Activated naive CD4-positive, alpha-beta T cell treated with anti-CD3 and anti-CD28 coated beads, Interleukin-2, amount 50 U/mL, for 24 hours (primary cell): Measurements from ENCODE around the gene ADAMTS1.

Experiments
- H3K27ac Mint-ChIP-seq: one replicate; pipeline ENCODE4 v1.8.0; 2021; ENCODE audit warnings: mild to moderate bottlenecking, mixed read lengths
- H3K27me3 Mint-ChIP-seq: one replicate; pipeline ENCODE4 v1.8.0; 2021; ENCODE audit warnings: mixed read lengths
- H3K36me3 Mint-ChIP-seq: one replicate; pipeline ENCODE4 v1.8.0; 2021; ENCODE audit warnings: mixed read lengths
- H3K4me1 Mint-ChIP-seq: one replicate; pipeline ENCODE4 v1.8.0; 2021; ENCODE audit warnings: mixed read lengths
- H3K4me3 Mint-ChIP-seq: one replicate; pipeline ENCODE4 v1.8.0; 2021; ENCODE audit warnings: mild to moderate bottlenecking, mixed read lengths
- H3K9me3 Mint-ChIP-seq: one replicate; pipeline ENCODE4 v1.8.0; 2021; ENCODE audit warnings: mixed read lengths

ADAMTS1 gene

GRCh38 chr21:26810676-26811415 is 34.4 kb downstream of the ADAMTS1 start:
- no peaks in the 10 kb centered on the region for H3K4me1 Mint-ChIP-seq
- H3K4me3 Mint-ChIP-seq: no peak overlapping the region
- H3K27me3 Mint-ChIP-seq: peaks cover 5% of the 10 kb centered on the region
- peaks cover 3% of the 10 kb centered on the region for H3K9me3 Mint-ChIP-seq
- H3K27ac Mint-ChIP-seq: no peak overlapping the region
- no peaks in the 10 kb centered on the region for H3K36me3 Mint-ChIP-seq

- H3K4me3 Mint-ChIP-seq: no peak overlapping the region
- H3K4me1 Mint-ChIP-seq: no peaks in the 10 kb centered on the region
- H3K27me3 Mint-ChIP-seq: peaks cover 5% of the 10 kb centered on the region
- H3K9me3 Mint-ChIP-seq: peaks cover 3% of the 10 kb centered on the region
- H3K27ac Mint-ChIP-seq: no peak overlapping the region
- H3K36me3 Mint-ChIP-seq: no peaks in the 10 kb centered on the region
Measured at GRCh38 chr21:26810266-26810665, 34.9 kb downstream of the ADAMTS1 start.

GRCh38 chr21:26809745-26810144 is 35.5 kb downstream of the ADAMTS1 start:
- Mint-ChIP-seq H3K4me3 (no peak overlapping the region), H3K9me3 (peaks cover 3% of the 10 kb centered on the region), H3K27ac (no peak overlapping the region), H3K36me3 (no peaks in the 10 kb centered on the region), H3K4me1 (no peaks in the 10 kb centered on the region), H3K27me3 (peaks cover 5% of the 10 kb centered on the region)

GRCh38 chr21:26806801-26807295 is 38.4 kb downstream of the ADAMTS1 start:
- no peaks in the 10 kb centered on the region for H3K4me1 Mint-ChIP-seq
- peaks cover 6% of the 10 kb centered on the region for H3K27me3 Mint-ChIP-seq
- H3K27ac Mint-ChIP-seq: no peak overlapping the region
- H3K9me3 Mint-ChIP-seq: peaks cover 3% of the 10 kb centered on the region
- H3K4me3 Mint-ChIP-seq: no peak overlapping the region
- H3K36me3 Mint-ChIP-seq: no peaks in the 10 kb centered on the region

GRCh38 chr21:26804895-26805609 is 40.2 kb downstream of the ADAMTS1 start:
- Mint-ChIP-seq H3K4me1 (no peaks in the 10 kb centered on the region), H3K27ac (no peak overlapping the region)

GRCh38 chr21:26801498-26801897 is 43.7 kb downstream of the ADAMTS1 start:
- Mint-ChIP-seq H3K27ac (no peak overlapping the region), H3K27me3 (peaks cover 8% of the 10 kb centered on the region), H3K9me3 (peaks cover 4% of the 10 kb centered on the region), H3K4me1 (no peaks in the 10 kb centered on the region), H3K4me3 (no peak overlapping the region), H3K36me3 (no peaks in the 10 kb centered on the region)

More at GRCh38 chr21:26804895-26805609, 40.2 kb downstream of the ADAMTS1 start:
- Mint-ChIP-seq H3K36me3 (no peaks in the 10 kb centered on the region), H3K27me3 (peaks cover 6% of the 10 kb centered on the region), H3K9me3 (peaks cover 3% of the 10 kb centered on the region), H3K4me3 (no peak overlapping the region)

- H3K27ac Mint-ChIP-seq: no peak overlapping the region
- peaks cover 4% of the 10 kb centered on the region for H3K9me3 Mint-ChIP-seq
- no peaks in the 10 kb centered on the region for H3K36me3 Mint-ChIP-seq
- no peaks in the 10 kb centered on the region for H3K4me1 Mint-ChIP-seq
- H3K27me3 Mint-ChIP-seq: peaks cover 8% of the 10 kb centered on the region
- H3K4me3 Mint-ChIP-seq: no peak overlapping the region
Measured at GRCh38 chr21:26800970-26801431, 44.2 kb downstream of the ADAMTS1 start.

GRCh38 chr21:26800455-26800854 is 44.8 kb downstream of the ADAMTS1 start:
- no peaks in the 10 kb centered on the region for H3K4me1 Mint-ChIP-seq
- peaks cover 9% of the 10 kb centered on the region for H3K27me3 Mint-ChIP-seq
- peaks cover 4% of the 10 kb centered on the region for H3K9me3 Mint-ChIP-seq
- no peaks in the 10 kb centered on the region for H3K36me3 Mint-ChIP-seq
- no peak overlapping the region for H3K4me3 Mint-ChIP-seq
- no peak overlapping the region for H3K27ac Mint-ChIP-seq

GRCh38 chr21:26800001-26800400 is 45.2 kb downstream of the ADAMTS1 start:
- Mint-ChIP-seq H3K27me3 (peaks cover 9% of the 10 kb centered on the region), H3K27ac (no peak overlapping the region), H3K36me3 (no peaks in the 10 kb centered on the region), H3K4me3 (no peak overlapping the region), H3K9me3 (peaks cover 4% of the 10 kb centered on the region), H3K4me1 (no peaks in the 10 kb centered on the region)

- Mint-ChIP-seq H3K36me3 (no peaks in the 10 kb centered on the region), H3K4me1 (no peaks in the 10 kb centered on the region), H3K9me3 (peaks cover 4% of the 10 kb centered on the region)
Measured at GRCh38 chr21:26798856-26799751, 46.1 kb downstream of the ADAMTS1 start.

GRCh38 chr21:26797878-26798456 is 47.2 kb downstream of the ADAMTS1 start:
- Mint-ChIP-seq H3K27me3 (peaks cover 7% of the 10 kb centered on the region), H3K4me1 (no peaks in the 10 kb centered on the region), H3K4me3 (no peak overlapping the region), H3K9me3 (peaks cover 4% of the 10 kb centered on the region), H3K27ac (no peak overlapping the region), H3K36me3 (no peaks in the 10 kb centered on the region)

More at GRCh38 chr21:26798856-26799751, 46.1 kb downstream of the ADAMTS1 start:
- Mint-ChIP-seq H3K4me3 (no peak overlapping the region), H3K27ac (no peak overlapping the region), H3K27me3 (peaks cover 9% of the 10 kb centered on the region)

- no peaks in the 10 kb centered on the region for H3K36me3 Mint-ChIP-seq
- H3K27ac Mint-ChIP-seq: no peak overlapping the region
- H3K4me1 Mint-ChIP-seq: no peaks in the 10 kb centered on the region
- peaks cover 4% of the 10 kb centered on the region for H3K9me3 Mint-ChIP-seq
- peaks cover 6% of the 10 kb centered on the region for H3K27me3 Mint-ChIP-seq
- H3K4me3 Mint-ChIP-seq: no peak overlapping the region
Measured at GRCh38 chr21:26795866-26796329, 49.3 kb downstream of the ADAMTS1 start.

GRCh38 chr21:26795412-26795805 is 49.8 kb downstream of the ADAMTS1 start:
- no peaks in the 10 kb centered on the region for H3K36me3 Mint-ChIP-seq
- no peaks in the 10 kb centered on the region for H3K4me1 Mint-ChIP-seq
- peaks cover 6% of the 10 kb centered on the region for H3K27me3 Mint-ChIP-seq
- no peak overlapping the region for H3K4me3 Mint-ChIP-seq
- H3K27ac Mint-ChIP-seq: no peak overlapping the region
- H3K9me3 Mint-ChIP-seq: peaks cover 4% of the 10 kb centered on the region

GRCh38 chr21:26794597-26795411 is 50.4 kb downstream of the ADAMTS1 start:
- H3K27ac Mint-ChIP-seq: no peak overlapping the region
- H3K4me3 Mint-ChIP-seq: no peak overlapping the region
- H3K4me1 Mint-ChIP-seq: no peaks in the 10 kb centered on the region
- H3K9me3 Mint-ChIP-seq: peaks cover 4% of the 10 kb centered on the region
- H3K27me3 Mint-ChIP-seq: peaks cover 6% of the 10 kb centered on the region
- no peaks in the 10 kb centered on the region for H3K36me3 Mint-ChIP-seq
